GM19025 (cell line): Measurements from ENCODE around the gene MED25.
"Not testable (repeated sequence)": the region's sequence is repeated elsewhere in the genome, so short reads cannot be mapped to it uniquely, and the experiment has no call there.

ENCODE experiments used
- ATAC-seq: cut with Tn5 transposase; IDR thresholded peaks from one replicate; pipeline ENCODE4 v1.9.1; 2021; ENCODE audit warnings: mild to moderate bottlenecking, low read depth, moderate library complexity; ENCODE audit not compliant: unreplicated experiment

Gene MED25

GRCh38 chr19:49812997-49813861 lies 4.9 kb upstream of the MED25 start, which contains the start of gene FUZ:
Gene FUZ (minus strand): TSS chr19:49813292. CDS start chr19:49813106, 186 bp downstream.
- ATAC-seq: peak; percentile 48

- ATAC-seq: no peak
Observed at GRCh38 chr19:49814010-49814409, 4.1 kb upstream of the MED25 start.

DNA sequence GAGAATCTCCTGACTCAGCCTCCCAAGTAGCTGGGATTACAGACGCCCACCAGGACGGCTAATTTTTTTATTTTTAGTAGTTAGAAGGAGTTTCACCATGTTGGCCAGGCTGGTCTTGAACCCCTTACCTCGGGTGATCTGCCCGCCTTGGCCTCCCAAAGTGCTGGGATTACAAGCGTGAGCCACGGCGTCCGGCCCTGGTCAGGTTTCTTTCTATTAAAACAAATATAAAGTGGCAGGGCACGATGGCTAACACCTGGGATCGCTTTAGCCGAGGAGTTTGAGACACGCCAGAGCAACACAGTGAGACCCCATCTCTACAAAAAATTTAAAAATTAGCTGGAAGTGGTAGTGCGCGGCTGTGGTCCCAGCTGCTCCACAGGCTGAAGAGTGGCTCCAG lies 1.5 kb upstream of the MED25 start:
- ATAC-seq: no peak

- ATAC-seq: no peak
Observed at GRCh38 chr19:49818649-49819370, 721 bp downstream of the MED25 start.

DNA sequence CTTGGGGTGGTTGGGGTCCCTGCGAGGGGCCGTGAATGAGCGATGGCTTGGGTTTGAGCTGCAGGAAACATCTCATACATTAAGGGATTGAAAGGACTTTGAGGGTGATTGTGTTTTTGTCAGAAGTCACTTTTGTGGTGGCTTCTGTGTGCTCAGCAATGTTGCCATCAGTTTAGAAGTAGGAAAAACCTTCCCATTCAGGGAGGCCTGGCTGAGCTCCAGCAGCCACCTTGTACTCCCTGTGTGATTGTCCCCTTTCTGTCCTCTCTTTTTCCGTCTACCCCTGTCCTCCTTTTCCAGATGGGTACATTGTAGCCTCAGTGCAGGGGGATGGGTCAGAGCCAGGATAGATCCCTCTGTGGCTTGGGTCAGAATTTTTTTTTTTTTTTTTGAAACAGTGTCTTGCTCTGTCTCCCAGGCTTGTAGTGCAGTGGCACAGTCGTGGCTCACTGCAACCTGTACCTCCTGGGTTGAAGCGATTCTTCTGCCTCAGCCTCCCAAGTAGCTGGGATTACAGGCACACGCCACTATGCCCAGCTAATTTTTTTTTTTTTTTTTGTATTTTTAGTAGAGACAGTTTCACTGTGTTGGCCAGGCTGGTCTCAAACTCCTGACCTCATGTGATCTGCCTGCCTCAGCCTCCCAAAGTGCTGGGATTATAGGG lies 1.5 kb downstream of the MED25 start:
- not testable (repeated sequence) for ATAC-seq

GRCh38 chr19:49820125-49820524 lies 2.0 kb downstream of the MED25 start:
- ATAC-seq: no peak

DNA sequence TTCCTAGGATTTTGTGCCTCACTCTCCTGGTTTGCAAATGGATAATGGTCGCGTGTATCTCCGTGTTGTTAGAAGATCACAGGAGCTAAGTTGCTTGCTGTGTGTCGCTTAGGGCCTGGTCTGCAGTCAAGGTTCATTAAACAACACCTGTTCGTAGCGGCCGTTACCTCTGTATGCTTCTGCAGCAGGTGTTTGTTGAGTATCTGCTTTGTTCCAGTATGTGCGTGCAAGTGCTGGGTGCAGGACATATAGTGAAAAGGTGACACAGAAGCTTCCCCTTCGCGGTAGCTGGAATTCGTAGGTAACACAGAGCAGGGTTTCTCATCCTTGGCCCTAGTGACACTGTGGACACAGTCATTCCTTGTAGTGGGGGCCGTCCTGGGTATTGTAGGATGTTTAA lies 5.4 kb downstream of the MED25 start:
- no peak for ATAC-seq

DNA sequence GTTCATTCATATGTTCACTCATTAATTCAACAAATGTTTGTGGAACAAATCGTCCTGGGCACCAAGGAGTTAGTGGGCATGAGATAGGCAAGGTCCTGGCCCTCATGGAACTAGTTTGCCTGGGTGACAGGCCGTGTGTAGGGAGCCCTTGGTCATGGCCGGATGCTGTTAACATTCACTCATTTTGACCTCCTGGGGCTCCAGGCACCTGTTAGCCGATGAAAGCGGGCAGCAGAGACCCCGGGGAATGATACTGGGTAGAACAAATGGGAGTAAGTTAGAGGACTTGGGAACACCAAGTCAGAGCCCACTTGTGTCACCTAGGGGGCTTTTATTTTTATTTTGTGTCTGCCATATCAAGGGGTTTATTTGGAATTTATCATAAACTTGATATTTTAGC lies 6.6 kb downstream of the MED25 start:
- ATAC-seq: no peak

GRCh38 chr19:49827034-49827433 lies 8.9 kb downstream of the MED25 start:
- ATAC-seq: no peak

- no peak for ATAC-seq
Observed at GRCh38 chr19:49829200-49829599, 11.1 kb downstream of the MED25 start.

DNA sequence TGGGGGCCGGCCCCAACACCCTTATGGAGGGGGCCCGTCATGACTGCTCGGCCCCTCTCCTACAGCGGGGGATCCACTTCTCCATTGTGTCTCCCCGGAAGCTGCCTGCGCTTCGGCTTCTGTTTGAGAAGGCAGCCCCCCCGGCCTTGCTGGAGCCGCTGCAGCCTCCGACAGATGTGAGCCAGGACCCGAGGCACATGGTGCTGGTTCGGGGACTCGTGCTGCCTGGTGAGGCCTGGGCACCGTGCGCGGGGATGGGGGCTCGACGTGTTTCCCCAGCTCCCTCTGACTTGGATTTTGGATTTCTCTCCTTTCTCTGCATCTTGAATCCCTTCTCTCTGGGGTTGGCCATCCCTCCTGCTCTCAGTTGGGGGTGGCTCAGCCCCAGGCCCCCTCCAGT lies 11.6 kb downstream of the MED25 start:
- no peak for ATAC-seq

GRCh38 chr19:49830766-49831165 lies 12.7 kb downstream of the MED25 start:
- no peak for ATAC-seq

DNA sequence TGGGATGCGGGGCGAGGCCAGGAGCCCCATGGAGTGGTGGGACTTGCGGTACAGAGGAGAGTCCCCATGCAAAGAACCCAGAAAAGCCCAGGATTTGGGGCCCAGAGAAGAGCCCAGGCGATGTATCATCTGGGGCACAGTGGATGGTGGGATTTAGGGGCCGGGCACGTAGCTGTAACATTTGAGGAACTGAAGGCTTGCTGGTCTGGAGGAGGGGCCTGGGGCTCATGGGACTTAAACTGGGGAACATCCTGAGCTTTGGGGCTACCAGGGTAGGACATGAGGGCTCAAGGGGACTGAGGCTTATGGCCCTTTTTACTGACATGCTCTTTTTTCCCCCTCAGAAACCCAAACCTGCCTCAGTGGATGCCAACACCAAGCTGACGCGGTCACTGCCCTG lies 13.5 kb downstream of the MED25 start:
- ATAC-seq: no peak

GRCh38 chr19:49832556-49832955 lies 14.5 kb downstream of the MED25 start:
- no peak for ATAC-seq

GRCh38 chr19:49833599-49833998 lies 15.5 kb downstream of the MED25 start:
- ATAC-seq: no peak

GRCh38 chr19:49835562-49835961 lies 17.5 kb downstream of the MED25 start:
- no peak for ATAC-seq

DNA sequence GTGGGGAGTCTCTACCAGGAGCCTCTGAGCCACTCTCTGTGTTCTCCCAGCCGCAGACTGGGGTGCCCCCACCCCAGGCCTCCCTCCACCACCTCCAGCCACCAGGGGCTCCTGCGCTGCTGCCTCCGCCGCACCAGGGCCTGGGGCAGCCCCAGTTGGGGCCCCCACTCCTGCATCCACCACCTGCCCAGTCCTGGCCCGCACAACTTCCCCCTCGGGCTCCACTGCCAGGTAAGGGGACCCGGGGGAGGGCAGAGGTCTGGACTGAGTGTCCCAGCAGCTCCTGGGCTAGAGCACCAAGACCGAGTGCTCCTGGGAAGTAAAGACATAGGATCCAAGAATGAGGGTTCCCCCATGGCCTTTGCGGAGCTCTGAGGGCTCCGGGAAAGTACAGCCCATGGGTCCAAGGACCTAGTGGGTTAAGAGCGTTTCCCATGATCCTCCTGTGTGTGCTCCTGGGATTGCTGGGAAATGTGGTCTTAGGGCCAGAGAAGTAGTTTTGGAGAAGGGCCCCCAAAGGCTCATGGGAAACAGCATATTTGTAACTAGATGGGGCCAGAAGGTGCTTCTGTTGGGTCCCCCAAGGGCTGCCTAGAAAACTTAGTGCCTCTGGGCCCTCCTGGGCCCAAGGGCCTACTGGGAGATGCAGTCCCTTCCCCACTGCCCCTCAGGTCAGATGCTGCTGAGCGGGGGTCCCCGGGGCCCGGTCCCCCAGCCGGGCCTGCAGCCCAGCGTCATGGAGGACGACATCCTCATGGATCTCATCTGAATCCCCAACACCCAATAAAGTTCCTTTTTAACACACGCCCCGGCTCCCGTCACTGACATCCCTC lies 18.3 kb downstream of the MED25 start:
- no peak for ATAC-seq

GRCh38 chr19:49837009-49837310 lies 18.9 kb downstream of the MED25 start:
- no peak for ATAC-seq

DNA sequence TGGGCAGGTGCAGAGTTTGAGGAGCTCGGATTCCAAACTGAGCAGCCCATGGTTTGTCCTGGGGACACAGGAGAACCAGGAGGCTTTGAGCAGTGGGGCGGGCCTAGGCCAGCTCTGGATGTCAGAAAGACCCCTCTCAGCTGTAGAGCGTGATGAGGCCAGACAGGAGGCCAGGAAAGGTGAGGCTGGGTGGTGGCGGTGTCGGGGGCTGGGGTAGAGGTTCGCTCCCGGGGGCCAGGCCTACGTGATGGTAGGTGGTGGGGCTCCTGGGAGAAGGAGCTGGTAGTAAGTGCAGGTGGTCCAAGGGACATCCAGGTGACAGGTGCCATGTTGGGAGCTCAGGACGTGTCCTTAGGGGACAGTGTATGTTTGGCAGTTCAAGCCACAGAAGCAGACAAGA lies 19.3 kb downstream of the MED25 start:
- ATAC-seq: no peak

GRCh38 chr19:49838885-49839588 lies 20.9 kb downstream of the MED25 start:
- no peak for ATAC-seq
